Omental fat pad (tissue), 4 donors: ENCODE data around the gene HOXA9. TPM values are rescaled to one million over a fixed set of nuclear protein-coding genes. Genes with fewer than 3 reads are reported as not detected.

Experiments used
- ATAC-seq: fragments of 150-250 bp; one replicate; pipeline ENCODE4 v1.9.1; 2016; ENCODE audit warnings: mild to moderate bottlenecking, moderate library complexity; ENCODE audit not compliant: low FRiP score
- DNase-seq: peaks from one replicate; pipeline ENCODE4 v3.0.0-alpha.2; 2019; ENCODE audit warnings: low spot score
- total RNA-seq, 4 donors: library from RNA; depleted of rRNA; stranded (reverse); fragments of >200 nt; gene quantifications; one replicate each; pipeline ENCODE4 v1.1.0, GENCODE V29; 2016
- TF ChIP-seq, protein P1 (sequence below), 3 donors: fragments of 450-650 bp; IDR thresholded peaks; one replicate each; pipeline ENCODE4 v1.5.1; 2016 to 2017; ENCODE audit warnings: antibody characterized with exemption in 3 of 3, mild to moderate bottlenecking in 3 of 3, moderate library complexity in 2 of 3

The HOXA9 gene
- total RNA-seq, 4 donors from 2014 or later = 0.19 to 2.4 (median 1.0) TPM; not detected in 1

DNA sequence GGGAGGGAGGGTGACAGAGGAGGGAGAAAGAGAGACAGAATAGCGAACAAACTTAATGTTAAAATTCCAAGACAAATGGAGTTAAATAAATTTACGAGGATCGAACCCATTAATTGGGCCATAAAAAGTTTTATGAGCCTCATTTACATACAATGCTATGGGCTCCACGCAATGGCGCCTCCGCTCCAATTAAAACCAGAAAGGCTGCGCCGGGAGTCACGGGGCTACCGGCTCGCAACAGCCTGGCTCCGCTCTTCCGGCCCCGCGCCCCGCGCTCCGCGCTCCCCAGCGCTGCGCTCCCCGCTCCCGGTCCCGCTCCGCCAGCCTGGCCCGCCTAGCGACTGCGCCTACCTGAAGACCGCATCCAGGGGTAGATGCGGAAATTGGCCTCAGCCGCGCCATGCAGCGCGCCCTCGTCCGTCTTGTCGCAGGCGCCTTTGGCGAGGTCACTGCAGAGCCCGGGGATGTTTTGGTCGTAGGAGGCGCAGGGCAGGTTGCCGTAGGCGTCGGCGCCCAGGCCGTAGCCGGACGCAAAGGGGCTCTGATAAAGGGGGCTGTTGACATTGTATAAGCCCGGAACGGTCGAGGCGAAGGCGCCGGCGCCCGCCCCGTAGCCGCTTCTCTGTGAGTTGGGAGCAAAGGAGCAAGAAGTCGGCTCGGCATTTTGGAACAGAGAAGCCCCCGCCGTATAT lies 9.4 kb downstream of the HOXA9 start:
- ATAC-seq = peak; percentile 4
- TF ChIP-seq, protein P1, sequence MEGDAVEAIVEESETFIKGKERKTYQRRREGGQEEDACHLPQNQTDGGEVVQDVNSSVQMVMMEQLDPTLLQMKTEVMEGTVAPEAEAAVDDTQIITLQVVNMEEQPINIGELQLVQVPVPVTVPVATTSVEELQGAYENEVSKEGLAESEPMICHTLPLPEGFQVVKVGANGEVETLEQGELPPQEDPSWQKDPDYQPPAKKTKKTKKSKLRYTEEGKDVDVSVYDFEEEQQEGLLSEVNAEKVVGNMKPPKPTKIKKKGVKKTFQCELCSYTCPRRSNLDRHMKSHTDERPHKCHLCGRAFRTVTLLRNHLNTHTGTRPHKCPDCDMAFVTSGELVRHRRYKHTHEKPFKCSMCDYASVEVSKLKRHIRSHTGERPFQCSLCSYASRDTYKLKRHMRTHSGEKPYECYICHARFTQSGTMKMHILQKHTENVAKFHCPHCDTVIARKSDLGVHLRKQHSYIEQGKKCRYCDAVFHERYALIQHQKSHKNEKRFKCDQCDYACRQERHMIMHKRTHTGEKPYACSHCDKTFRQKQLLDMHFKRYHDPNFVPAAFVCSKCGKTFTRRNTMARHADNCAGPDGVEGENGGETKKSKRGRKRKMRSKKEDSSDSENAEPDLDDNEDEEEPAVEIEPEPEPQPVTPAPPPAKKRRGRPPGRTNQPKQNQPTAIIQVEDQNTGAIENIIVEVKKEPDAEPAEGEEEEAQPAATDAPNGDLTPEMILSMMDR (IDR thresholded peaks at IDR 0.05) = no peak
- peak; percentile 21 for DNase-seq

- ATAC-seq (no peak), DNase-seq (peak; percentile 22)
- TF ChIP-seq, protein P1 (IDR thresholded peaks at IDR 0.05) = no peak
These were observed 10.2 kb downstream of the HOXA9 start for GRCh38 chr7:27154901-27155815.

- DNase-seq = peak; percentile 17
- ATAC-seq = no peak
- TF ChIP-seq, protein P1 (IDR thresholded peaks at IDR 0.05) = no peak
These were observed 11.0 kb downstream of the HOXA9 start for GRCh38 chr7:27154369-27154768.

- TF ChIP-seq, protein P1 (IDR thresholded peaks at IDR 0.05) = no peak
- DNase-seq (peak; percentile 19), ATAC-seq (no peak)
These were observed 11.8 kb downstream of the HOXA9 start for GRCh38 chr7:27153526-27153925.

DNA sequence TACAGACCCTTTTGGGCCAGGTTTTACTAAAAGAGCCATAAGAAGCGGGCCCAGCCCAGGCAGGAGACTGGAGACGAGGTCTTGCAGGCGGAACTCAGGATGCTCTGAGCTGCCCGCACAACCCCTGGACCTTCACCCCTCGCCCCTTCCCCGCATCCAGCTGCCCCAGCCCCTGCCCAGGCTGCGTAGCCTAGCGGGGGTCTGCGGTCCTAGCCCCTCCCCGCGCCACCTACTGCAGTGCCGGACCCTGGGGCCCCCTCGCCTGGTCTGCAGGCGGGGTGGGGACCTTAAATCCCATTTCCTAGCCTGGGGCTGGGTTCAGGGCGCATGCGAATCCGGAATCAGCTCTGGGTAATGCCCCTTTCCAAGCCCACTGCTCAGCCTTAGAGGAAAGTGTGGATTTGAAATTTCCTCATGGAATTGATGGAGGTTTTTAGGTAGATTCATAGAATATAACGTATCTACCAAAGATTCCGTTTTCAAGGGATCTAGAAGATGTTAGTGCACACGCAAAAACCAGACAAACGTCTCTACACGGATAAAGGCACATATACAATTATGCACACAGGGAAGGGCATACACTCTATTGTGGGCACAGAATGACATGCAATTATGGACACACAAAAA lies 12.4 kb downstream of the HOXA9 start:
- no peak for ATAC-seq
- TF ChIP-seq, protein P1 (IDR thresholded peaks at IDR 0.05) = no peak
- no peak for DNase-seq

- ATAC-seq (peak; percentile 18), DNase-seq (peak; percentile 47)
- TF ChIP-seq, protein P1 (IDR thresholded peaks at IDR 0.05) = no peak
These were observed 13.2 kb downstream of the HOXA9 start, which contains the start of gene HOXA3 for GRCh38 chr7:27151931-27152815. Gene HOXA3 (minus strand): TSS chr7:27152583. CDS start chr7:27110640, 41,943 bp downstream.
